Glomerular visceral epithelial cell (primary cell): ENCODE measurements around the gene TP53BP2.
"Not testable (repeated sequence)": the region's sequence is repeated elsewhere in the genome, so short reads cannot be mapped to it uniquely, and the experiment has no call there.

ENCODE experiments used
- DNase-seq: peaks from one replicate; pipeline ENCODE4 v3.0.0-alpha.2; 2016; ENCODE audit errors: extremely low spot score

Gene TP53BP2

GRCh38 chr1:223832637-223832943, 13.2 kb downstream of the TP53BP2 start:
- DNase-seq, result no peak

DNA sequence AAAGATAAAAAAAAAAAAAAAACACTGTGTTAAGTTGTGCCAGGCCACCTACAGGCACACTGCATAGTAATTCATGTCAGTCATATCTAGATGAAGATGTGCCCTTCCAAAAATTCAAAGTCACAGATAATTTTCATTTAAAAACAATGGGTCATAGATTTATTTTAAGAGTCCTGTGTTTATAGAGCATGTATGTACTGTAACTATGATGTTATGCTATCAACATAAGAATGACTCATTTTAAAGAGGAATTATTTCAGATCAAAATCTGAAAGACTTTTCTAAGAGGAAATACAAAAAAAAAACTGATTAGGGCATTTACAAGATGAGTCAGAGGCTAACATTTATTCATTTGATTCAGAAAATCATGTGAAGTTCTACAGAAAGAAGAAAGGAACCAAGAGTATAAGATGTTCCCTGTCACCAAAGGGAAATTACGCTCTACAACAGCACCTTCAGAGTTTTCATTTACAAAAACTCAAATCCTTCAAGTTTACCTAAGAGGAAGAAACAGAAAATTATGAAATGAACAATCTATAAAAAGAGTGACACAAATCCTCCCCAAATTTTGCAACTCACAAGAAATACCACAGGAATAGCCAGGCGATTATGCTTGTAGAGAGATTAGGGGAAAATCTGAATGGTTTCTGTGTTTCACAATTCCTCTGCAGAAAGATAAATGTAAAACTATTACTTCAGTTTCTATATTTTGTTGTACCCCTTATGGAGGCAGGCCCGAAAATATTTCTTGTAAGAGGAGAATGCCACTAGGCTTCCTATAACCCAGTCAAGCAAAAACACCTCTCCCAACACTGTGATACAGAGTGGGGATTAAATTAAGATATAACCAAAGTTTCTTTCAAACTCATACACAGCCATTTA, 13.8 kb downstream of the TP53BP2 start:
- peak; percentile 37 for DNase-seq

GRCh38 chr1:223829678-223830077, 16.1 kb downstream of the TP53BP2 start:
- DNase-seq, result no peak

- no peak for DNase-seq
Observed at GRCh38 chr1:223828162-223828848, 17.4 kb downstream of the TP53BP2 start.

DNA sequence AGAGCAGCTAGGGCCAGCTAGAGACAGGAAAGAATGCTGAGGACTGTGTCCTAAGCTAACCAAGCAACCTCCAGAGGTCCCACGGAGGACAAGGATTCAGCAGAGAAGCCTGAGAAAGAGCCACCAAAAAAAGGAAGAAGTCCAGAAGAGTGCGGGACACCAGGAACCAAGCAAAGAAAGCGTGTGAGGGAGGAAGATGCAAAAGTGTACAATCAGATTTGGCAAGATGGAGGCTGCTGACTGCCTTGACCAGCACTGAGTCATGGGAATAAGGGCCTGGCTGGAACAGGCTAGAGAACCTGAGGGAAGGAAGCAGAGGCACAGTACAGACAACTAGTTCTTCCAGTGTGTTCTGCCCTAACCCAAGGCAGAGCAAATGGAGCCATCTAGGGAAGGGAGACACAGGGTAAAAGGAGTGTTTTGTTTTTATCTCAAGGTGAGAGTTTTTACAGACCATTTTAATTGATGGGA, 18.5 kb downstream of the TP53BP2 start:
- DNase-seq, result no peak

- DNase-seq, result no peak
Observed at GRCh38 chr1:223825767-223826748, 19.7 kb downstream of the TP53BP2 start.

DNA sequence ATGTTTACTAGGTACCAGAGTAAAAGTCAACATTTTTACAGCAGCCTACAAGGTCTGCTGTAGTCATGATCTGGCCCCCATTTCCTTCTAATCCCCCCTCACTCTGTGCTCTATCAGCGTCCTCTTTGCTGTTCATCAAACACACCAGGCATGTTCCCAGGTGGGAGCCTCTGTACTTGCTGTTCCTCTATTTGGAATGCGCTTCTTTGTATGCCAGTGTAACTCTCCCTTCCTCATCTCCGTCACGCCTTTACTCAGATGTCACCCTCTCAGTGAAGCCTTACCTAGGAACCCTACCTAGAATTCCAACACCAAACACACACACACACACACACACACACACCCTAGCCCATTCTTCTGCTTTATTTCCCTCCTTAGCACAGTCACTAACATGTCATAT, 21.0 kb downstream of the TP53BP2 start:
- DNase-seq, result no peak

GRCh38 chr1:223824287-223824686, 21.5 kb downstream of the TP53BP2 start:
- no peak for DNase-seq

DNA sequence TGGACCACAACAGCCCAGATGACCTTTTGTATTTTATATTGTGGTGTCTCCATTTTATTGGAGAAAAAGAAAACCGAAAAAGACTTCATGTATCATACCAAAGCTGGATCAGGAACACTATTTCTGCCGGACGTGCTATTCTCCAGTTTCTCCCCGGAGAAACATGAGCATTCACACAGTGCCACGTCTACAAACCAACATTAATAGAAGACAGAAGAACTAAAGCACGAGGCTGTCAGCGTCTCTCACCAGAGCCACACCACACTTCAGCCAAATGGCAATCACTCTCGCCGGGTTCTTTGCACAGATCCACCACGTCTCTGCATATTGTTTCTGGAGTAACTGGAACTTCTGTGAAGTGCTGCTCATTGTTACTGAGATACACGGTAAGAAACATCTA, 24.8 kb downstream of the TP53BP2 start:
- DNase-seq, result no peak

- no peak for DNase-seq
Observed at GRCh38 chr1:223820515-223820858, 25.3 kb downstream of the TP53BP2 start.

DNA sequence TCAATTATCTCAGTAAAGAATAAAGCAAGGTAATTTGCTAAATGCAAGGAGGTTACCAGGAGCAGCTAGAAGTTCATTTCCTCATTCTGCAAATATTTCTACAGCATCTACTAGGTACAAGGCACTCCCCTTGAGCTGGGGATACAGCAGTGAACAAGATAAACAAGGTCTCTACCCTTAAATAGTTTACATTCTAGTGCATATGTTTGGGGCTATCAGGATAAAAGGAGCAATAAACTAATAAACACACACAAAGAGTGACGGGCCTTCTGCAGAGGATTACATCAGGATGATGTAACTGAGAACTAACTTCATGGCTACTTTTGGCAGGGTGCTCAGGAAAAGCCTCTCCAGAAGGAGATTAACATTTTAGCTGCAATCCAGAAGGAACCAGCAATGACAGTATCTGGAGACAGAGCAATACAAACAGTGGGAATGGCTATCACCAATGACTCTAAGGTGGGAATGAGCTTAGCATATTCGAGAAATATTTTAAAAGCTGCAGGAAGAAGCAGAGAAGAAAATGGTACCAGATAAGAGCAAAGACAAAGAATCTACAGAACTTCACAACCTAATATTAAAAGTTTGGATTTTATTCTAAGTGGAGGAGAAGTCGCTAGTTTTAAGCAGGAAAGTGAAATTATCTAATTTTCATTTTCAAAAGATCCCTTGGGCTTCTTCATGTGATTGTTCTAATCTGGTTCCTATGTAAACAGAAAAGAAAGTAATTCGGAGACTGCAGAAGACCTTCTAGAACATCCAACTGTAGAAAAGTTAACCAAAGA, 25.8 kb downstream of the TP53BP2 start:
- DNase-seq, result no peak

- DNase-seq, result not testable (repeated sequence)
Observed at GRCh38 chr1:223817265-223817664, 28.5 kb downstream of the TP53BP2 start.

DNA sequence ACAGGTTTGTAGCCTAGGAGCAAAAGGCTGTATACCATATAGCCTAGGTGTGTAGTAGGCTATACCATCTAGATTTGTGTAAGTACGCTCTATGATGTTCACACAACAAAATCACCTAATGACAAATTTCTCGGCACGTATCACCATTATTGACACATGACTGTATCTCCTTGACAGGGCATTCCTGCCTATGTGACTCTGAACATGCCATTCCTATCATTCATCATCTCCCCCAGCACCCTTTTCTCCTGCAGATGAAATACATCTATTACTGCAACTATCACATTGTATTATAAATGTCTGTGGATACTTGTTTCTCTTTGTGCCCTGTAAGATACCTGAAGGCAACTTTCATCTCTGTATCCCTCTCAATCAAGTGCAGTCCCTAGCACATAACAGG, 29.9 kb downstream of the TP53BP2 start:
- peak; percentile 52 for DNase-seq

DNA sequence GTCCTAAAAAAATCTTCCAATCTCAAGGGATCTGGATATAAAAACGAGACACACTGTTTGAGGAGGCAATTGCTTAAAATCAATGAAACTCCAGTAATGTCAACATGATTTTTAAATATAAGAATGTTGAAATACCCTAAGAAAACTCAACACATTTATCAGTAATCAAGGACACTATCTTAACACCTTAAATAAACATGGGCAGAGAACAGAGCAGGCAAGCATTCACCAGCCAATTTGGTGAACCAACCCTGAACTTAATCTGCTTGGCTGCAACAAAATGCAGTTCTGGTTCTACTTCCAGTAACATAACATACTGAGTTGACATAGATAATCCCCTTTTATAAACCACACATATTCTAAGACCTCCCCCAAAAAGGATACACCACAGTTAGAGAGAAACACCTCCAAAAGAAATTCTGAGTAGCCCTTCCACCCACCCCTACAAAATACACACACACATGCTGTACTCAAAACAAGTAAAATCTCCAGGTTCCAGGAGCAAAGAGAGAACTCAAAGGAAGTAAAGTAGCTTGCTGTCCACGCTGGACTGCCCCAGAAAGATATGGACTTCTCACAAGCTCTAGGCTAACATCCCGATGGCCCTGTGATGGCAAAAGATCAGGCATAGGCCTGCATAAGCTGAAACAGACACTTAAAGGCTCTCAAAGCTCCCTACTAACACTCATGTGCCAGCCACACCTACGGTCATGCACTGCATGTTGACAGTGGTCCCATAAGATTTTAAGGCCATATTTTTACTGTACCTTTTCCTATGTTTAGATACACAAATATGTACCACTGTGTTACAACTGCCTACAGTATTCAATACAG, 30.5 kb downstream of the TP53BP2 start:
- no peak for DNase-seq

- no peak for DNase-seq
Observed at GRCh38 chr1:223813645-223814044, 32.1 kb downstream of the TP53BP2 start.

- peak; percentile 49 for DNase-seq
Observed at GRCh38 chr1:223811634-223812101, 34.1 kb downstream of the TP53BP2 start.

GRCh38 chr1:223810586-223810985, 35.2 kb downstream of the TP53BP2 start:
- peak; percentile 18 for DNase-seq

DNA sequence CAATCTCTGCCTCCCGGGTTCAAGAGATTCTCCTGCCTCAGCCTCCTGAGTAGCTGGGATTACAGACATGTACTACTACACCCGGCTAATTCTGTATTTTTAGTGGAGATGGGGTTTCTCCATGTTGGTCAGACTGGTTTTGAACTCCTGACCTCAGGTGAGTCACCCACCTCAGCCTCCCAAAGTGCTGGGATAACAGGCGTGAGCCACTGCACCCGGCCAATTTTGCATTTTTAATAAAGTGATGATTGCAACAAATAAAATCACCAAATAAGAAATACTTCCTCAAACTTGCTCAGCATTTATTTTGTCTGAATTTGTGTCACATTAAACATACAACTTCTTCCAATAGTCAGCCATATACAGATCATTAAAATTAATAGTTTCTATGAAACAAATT, 35.8 kb downstream of the TP53BP2 start:
- DNase-seq, result peak; percentile 48

DNA sequence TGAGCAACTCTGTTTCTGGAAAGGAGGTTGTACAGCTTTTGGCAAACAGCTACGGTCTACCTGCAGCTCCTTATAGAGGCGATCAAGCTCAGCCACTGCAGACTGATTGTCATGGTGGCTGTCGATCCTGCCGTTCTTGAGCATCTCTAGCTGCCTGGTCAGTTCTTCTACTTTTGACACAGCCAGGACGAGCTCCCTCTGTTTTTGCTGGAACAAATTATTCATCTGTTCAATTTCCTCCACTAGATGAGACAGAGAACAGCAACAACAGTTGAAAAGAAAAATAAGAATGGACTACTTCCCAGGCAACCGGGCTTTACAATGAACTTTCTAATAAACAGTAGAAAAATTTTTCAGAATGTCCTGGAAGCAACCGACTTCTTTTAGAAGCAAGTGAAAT, 42.5 kb downstream of the TP53BP2 start:
- no peak for DNase-seq

DNA sequence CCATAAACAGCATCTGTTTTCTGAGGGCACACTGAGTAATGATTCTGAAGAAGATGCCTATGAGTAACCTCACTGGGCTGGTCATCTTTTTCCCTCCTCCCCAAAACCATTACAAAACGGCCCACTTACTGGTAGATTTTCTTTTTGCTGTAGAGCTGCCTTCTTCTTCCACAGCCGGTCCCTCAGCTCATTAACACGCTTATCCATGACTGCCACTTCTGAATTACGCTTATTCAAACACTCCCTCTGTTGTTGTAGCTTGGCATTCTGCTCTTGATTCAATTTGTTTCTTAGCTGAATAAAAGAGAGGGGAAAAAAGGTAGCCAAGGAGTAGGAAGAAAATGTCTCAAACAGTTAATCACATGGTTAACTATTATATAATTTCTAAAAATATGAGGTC, 43.1 kb downstream of the TP53BP2 start:
- DNase-seq, result no peak
